HCT116 (cell line): ENCODE measurements around the gene SLMAP. TPM values are rescaled to one million over a fixed set of nuclear protein-coding genes. Genes with fewer than 3 reads are reported as not detected.

Experiments used
- ATAC-seq: fragments of 200-7000 bp; cut with Tn5 transposase; 2 replicates; pipeline ENCODE4 v1.9.1; 2020; ENCODE audit warnings: mild to moderate bottlenecking, moderate library complexity
- BruUV-seq: library from RNA; stranded (reverse); fragments of 400-500 nt; replicated peaks from 2 replicates; lab custom pipeline; 2021; lab: Mats Ljungman, UMichigan
- CTCF ChIA-PET: fragments of 300-600 bp; sonication (Branson Sonifier 250); formaldehyde crosslinking; loops from one replicate; lab custom pipeline; 2021; ENCODE audit warnings: antibody characterized with exemption; lab: Charles Lee
- POLR2A ChIA-PET: fragments of 300-600, 350-600 bp; sonication (Branson Sonifier 250); formaldehyde crosslinking; loops from one replicate; lab custom pipeline; 2021; ENCODE audit warnings: antibody characterized with exemption; lab: Charles Lee
- RAD21 ChIA-PET, 2 experiments: fragments of 300-600 bp; sonication (Branson Sonifier 250); formaldehyde crosslinking; loops; one replicate each; lab custom pipeline; 2023; ENCODE audit warnings: low total read pairs in 2 of 2; ENCODE audit not compliant: uncharacterized antibody in 2 of 2, unreplicated experiment in 2 of 2, low non-redundant PET in 1 of 2; lab: Charles Lee
- DNase-seq: peaks from one replicate; pipeline ENCODE4 v3.0.0-alpha.2; 2010; ENCODE audit warnings: low read depth, low spot score
- H2AFZ ChIP-seq: fragments of 200-600 bp; shearing (Covaris generic), sonication (generic); 2 replicates; pipeline ENCODE4 v1.6.1; 2017; ENCODE audit warnings: low read depth, mixed run types, mixed read lengths, antibody characterized with exemption, low read length; ENCODE audit not compliant: poor library complexity, severe bottlenecking
- H3K27ac ChIP-seq: 2 replicates; pipeline ENCODE4 v1.5.1; 2012; ENCODE audit warnings: low read depth, low read length
- H3K27me3 ChIP-seq: fragments of 200-600 bp; sonication (generic); 2 replicates; pipeline ENCODE4 v1.6.1; 2016; ENCODE audit warnings: mixed run types, low read length, mixed read lengths; ENCODE audit not compliant: insufficient read depth
- H3K36me3 ChIP-seq, 2 experiments: fragments of 200-500 bp in 1 of 2; fragments of 200-600 bp in 1 of 2; sonication (Bioruptor generic) in 1 of 2; sonication (generic) in 1 of 2; 2 replicates each; pipeline versions ENCODE4 v1.5.1 to v1.6.1; 2014 to 2016; ENCODE audit warnings: low read length in 2 of 2, inconsistent platforms in 1 of 2, mixed read lengths in 1 of 2, mixed run types in 1 of 2; ENCODE audit not compliant: insufficient read depth in 2 of 2, control insufficient read depth in 1 of 2
- H3K4me1 ChIP-seq, 2 experiments: fragments of 200-600 bp in 1 of 2; sonication (generic) in 1 of 2; 2 replicates each; pipeline versions ENCODE4 v1.5.1 to v1.6.1; 2012 to 2017; ENCODE audit warnings: low read length in 2 of 2, inconsistent platforms in 1 of 2, mild to moderate bottlenecking in 1 of 2, mixed read lengths in 1 of 2, mixed run types in 1 of 2, moderate library complexity in 1 of 2; ENCODE audit not compliant: insufficient read depth in 2 of 2, control insufficient read depth in 1 of 2
- H3K4me2 ChIP-seq: fragments of 200-600 bp; sonication (generic); 2 replicates; pipeline ENCODE4 v1.6.1; 2017; ENCODE audit warnings: mixed run types, low read length, mixed read lengths
- H3K4me3 ChIP-seq, 2 experiments: fragments of 200-600 bp in 1 of 2; sonication (generic) in 1 of 2; replicated peaks in 1 of 2; 2 replicates each; pipeline ENCODE4 v1.5.1; 2011 to 2016; ENCODE audit warnings: low read length in 2 of 2, control low read depth in 1 of 2, low read depth in 1 of 2, mild to moderate bottlenecking in 1 of 2, mixed read lengths in 1 of 2, mixed run types in 1 of 2
- H3K79me2 ChIP-seq: fragments of 200-600 bp; sonication (generic); 2 replicates; pipeline ENCODE4 v1.6.1; 2017; ENCODE audit warnings: mild to moderate bottlenecking, mixed run types, low read length, moderate library complexity, mixed read lengths; ENCODE audit not compliant: insufficient read depth
- H3K9ac ChIP-seq: fragments of 200-600 bp; sonication (generic); 2 replicates; pipeline ENCODE4 v1.6.1; 2016; ENCODE audit warnings: low read length, mixed read lengths
- H3K9me2 ChIP-seq: fragments of 200-600 bp; sonication (generic), shearing (Covaris generic); 2 replicates; pipeline ENCODE4 v1.6.1; 2017; ENCODE audit warnings: mixed run types, mild to moderate bottlenecking, moderate library complexity; ENCODE audit not compliant: insufficient read depth
- H3K9me3 ChIP-seq, 2 experiments: fragments of 200-500 bp in 1 of 2; fragments of 200-600 bp in 1 of 2; sonication (Bioruptor generic) in 1 of 2; sonication (generic) in 1 of 2; 2 replicates each; pipeline ENCODE4 v1.6.1; 2014 to 2017; ENCODE audit warnings: low read length in 2 of 2, mixed read lengths in 2 of 2, inconsistent platforms in 1 of 2, low read depth in 1 of 2, mild to moderate bottlenecking in 1 of 2, mixed run types in 1 of 2, moderate library complexity in 1 of 2; ENCODE audit not compliant: control insufficient read depth in 1 of 2, insufficient read depth in 1 of 2
- H4K20me1 ChIP-seq: fragments of 200-600 bp; sonication (generic), shearing (Covaris generic); 2 replicates; pipeline ENCODE4 v1.6.1; 2017; ENCODE audit warnings: mixed run types, mild to moderate bottlenecking, moderate library complexity; ENCODE audit not compliant: insufficient read depth
- ATF3 ChIP-seq: IDR thresholded peaks from 2 replicates; pipeline ENCODE4 v1.6.1; 2012
- CBX3 ChIP-seq: IDR thresholded peaks from 2 replicates; pipeline ENCODE4 v1.6.1; 2012; ENCODE audit warnings: low read depth
- CEBPB ChIP-seq: IDR thresholded peaks from 2 replicates; pipeline ENCODE4 v1.6.1; 2012; ENCODE audit warnings: low read depth
- CTCF ChIP-seq, 3 experiments: fragments of 200-600 bp in 1 of 3; sonication (generic) in 1 of 3; IDR thresholded peaks in 2 of 3; conservative IDR thresholded peaks in 1 of 3; 2 replicates each; pipeline ENCODE4 v1.5.1; 2012 to 2017; ENCODE audit warnings: low read depth in 2 of 3, low read length in 2 of 3, antibody characterized with exemption in 1 of 3, borderline replicate concordance in 1 of 3, control low read depth in 1 of 3, mild to moderate bottlenecking in 1 of 3, mixed read lengths in 1 of 3, mixed run types in 1 of 3, moderate library complexity in 1 of 3; ENCODE audit not compliant: insufficient read depth in 1 of 3
- EGR1 ChIP-seq: IDR thresholded peaks from 2 replicates; pipeline ENCODE4 v1.6.1; 2012; ENCODE audit warnings: low read depth
- EZH2 ChIP-seq: fragments of 200-600 bp; sonication (generic); IDR thresholded peaks from 2 replicates; pipeline ENCODE4 v1.6.1; 2017; ENCODE audit warnings: antibody characterized with exemption, mixed run types
- EZH2phosphoT487 ChIP-seq: fragments of 200-600 bp; IDR thresholded peaks from 2 replicates; pipeline ENCODE4 v1.6.1; 2018; ENCODE audit warnings: antibody characterized with exemption, borderline replicate concordance
- FOSL1 ChIP-seq: IDR thresholded peaks from 2 replicates; pipeline ENCODE4 v1.6.1; 2012; ENCODE audit warnings: low read depth
- JUND ChIP-seq: IDR thresholded peaks from 2 replicates; pipeline ENCODE4 v1.6.1; 2012
- MAX ChIP-seq: IDR thresholded peaks from 2 replicates; pipeline ENCODE4 v1.6.1; 2012
- POLR2AphosphoS5 ChIP-seq: IDR thresholded peaks from 2 replicates; pipeline ENCODE4 v1.6.1; 2011; ENCODE audit warnings: mild to moderate bottlenecking, low read depth, low read length, moderate library complexity
- RAD21 ChIP-seq: IDR thresholded peaks from 2 replicates; pipeline ENCODE4 v1.6.1; 2012; ENCODE audit warnings: low read depth, mild to moderate bottlenecking
- REST ChIP-seq: IDR thresholded peaks from 2 replicates; pipeline ENCODE4 v1.6.1; 2012; ENCODE audit warnings: low read depth
- SIN3A ChIP-seq: IDR thresholded peaks from 2 replicates; pipeline ENCODE4 v1.6.1; 2012; ENCODE audit warnings: low read depth
- SRF ChIP-seq: IDR thresholded peaks from 2 replicates; pipeline ENCODE4 v1.6.1; 2012; ENCODE audit warnings: low read depth
- TCF7L2 ChIP-seq: IDR thresholded peaks from 2 replicates; pipeline ENCODE4 v1.7.0; 2011; ENCODE audit warnings: borderline replicate concordance, inconsistent platforms; ENCODE audit not compliant: insufficient read depth, insufficient read length; ENCODE audit errors: extremely low read depth
- YY1 ChIP-seq: IDR thresholded peaks from 2 replicates; pipeline ENCODE4 v1.6.1; 2011; ENCODE audit warnings: low read length, low read depth, moderate library complexity, mild to moderate bottlenecking; ENCODE audit not compliant: insufficient replicate concordance; ENCODE audit errors: extremely low read depth
- ZFX ChIP-seq: fragments of 450-650 bp; IDR thresholded peaks from 2 replicates; pipeline ENCODE4 v1.6.1; 2017
- ZNF274 ChIP-seq: fragments of 200-500 bp; sonication (Bioruptor generic); IDR thresholded peaks from 2 replicates; pipeline ENCODE4 v1.6.1; 2014; ENCODE audit warnings: mild to moderate bottlenecking, low read depth, low read length, inconsistent platforms
- intact Hi-C: fragments of 100-400 bp; cut with micrococcal nuclease; formaldehyde crosslinking; loops from 2 replicates; pipeline ENCODE4 v1.10.0; 2022
- total RNA-seq: library from RNA; stranded (reverse); gene quantifications from one replicate; pipeline ENCODE4 v1.2.1, GENCODE V29; 2021; ENCODE audit not compliant: unreplicated experiment

The SLMAP gene
- total RNA-seq, 1 experiment from 2014 or later, result 81.0 TPM

GRCh38 chr3:57872606-57873005 lies 116.5 kb downstream of the SLMAP start:
- no TSS peak for BruUV-seq
- POLR2A ChIA-PET, result no interaction called here
- H3K36me3 ChIP-seq, result no peaks in the 10 kb centered on the region
- no peak overlapping the region for H3K9ac ChIP-seq
- no peak overlapping the region for H3K4me3 ChIP-seq
- H3K4me2 ChIP-seq, result no peak overlapping the region
- no peaks in the 10 kb centered on the region for H4K20me1 ChIP-seq
- TF ChIP-seq ATF3 (no peak), EZH2phosphoT487 (no peak), ZNF274 (no peak), FOSL1 (no peak), POLR2AphosphoS5 (no peak), CBX3 (no peak), JUND (no peak), RAD21 (no peak), REST (no peak), EGR1 (no peak), MAX (no peak), EZH2 (no peak), YY1 (no peak), ZFX (no peak), SRF (no peak), CEBPB (no peak), TCF7L2 (no peak), CTCF (IDR thresholded peaks at IDR 0.05 in 2 of 3, conservative IDR thresholded peaks at IDR 0.05 in 1 of 3; ENCODE audit: borderline replicate concordance in 1 of 3, insufficient read depth in 1 of 3, low read depth in 2 of 3, low read length in 2 of 3) (no peak), SIN3A (no peak)
- TF ChIP-seq, all 23 proteins: peak for 0
- CTCF ChIA-PET, result no interaction called here
- H3K27ac ChIP-seq, result no peak overlapping the region
- no peak overlapping the region for H2AFZ ChIP-seq
- RAD21 ChIA-PET, result no interaction called here
- no peaks in the 10 kb centered on the region for H3K9me2 ChIP-seq
- DNase-seq (no peak), ATAC-seq (no peak)
- H3K4me1 ChIP-seq, result no peaks in the 10 kb centered on the region
- H3K9me3 ChIP-seq, result no peaks in the 10 kb centered on the region
- H3K79me2 ChIP-seq, result peaks cover 4% of the 10 kb centered on the region; the same call in 1 of the 2 replicates
- intact Hi-C loops, result no loop called here
- no peaks in the 10 kb centered on the region for H3K27me3 ChIP-seq
